Bone marrow (tissue), 2 donors: ENCODE data around the gene PCDHGA7.
"Not testable (repeated sequence)": the region's sequence is repeated elsewhere in the genome, so short reads cannot be mapped to it uniquely, and the experiment has no call there.

ENCODE experiments used
- DNase-seq, 2 donors: peaks; one replicate each; lab custom pipeline; 2025; lab: John Stamatoyannopoulos, UW

Gene PCDHGA7

DNA sequence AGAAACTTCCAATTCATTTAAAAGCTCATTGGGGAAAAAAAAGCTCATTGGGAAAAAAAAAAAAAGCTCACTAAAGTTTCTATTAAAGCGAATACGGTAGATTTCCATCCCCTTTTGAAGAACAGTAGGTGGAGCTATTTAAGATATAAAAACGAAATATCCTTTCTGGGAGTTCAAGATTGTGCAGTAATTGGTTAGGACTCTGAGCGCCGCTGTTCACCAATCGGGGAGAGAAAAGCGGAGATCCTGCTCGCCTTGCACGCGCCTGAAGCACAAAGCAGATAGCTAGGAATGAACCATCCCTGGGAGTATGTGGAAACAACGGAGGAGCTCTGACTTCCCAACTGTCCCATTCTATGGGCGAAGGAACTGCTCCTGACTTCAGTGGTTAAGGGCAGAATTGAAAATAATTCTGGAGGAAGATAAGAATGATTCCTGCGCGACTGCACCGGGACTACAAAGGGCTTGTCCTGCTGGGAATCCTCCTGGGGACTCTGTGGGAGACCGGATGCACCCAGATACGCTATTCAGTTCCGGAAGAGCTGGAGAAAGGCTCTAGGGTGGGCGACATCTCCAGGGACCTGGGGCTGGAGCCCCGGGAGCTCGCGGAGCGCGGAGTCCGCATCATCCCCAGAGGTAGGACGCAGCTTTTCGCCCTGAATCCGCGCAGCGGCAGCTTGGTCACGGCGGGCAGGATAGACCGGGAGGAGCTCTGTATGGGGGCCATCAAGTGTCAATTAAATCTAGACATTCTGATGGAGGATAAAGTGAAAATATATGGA is 48.0 kb downstream of the PCDHGA7 start, which contains the start of gene PCDHGA12:
Gene PCDHGA12 (plus strand): TSS at position 176 of the 782 bp plus-strand sequence. CDS start 253 bp downstream, at position 429.
- no peak for DNase-seq

DNA sequence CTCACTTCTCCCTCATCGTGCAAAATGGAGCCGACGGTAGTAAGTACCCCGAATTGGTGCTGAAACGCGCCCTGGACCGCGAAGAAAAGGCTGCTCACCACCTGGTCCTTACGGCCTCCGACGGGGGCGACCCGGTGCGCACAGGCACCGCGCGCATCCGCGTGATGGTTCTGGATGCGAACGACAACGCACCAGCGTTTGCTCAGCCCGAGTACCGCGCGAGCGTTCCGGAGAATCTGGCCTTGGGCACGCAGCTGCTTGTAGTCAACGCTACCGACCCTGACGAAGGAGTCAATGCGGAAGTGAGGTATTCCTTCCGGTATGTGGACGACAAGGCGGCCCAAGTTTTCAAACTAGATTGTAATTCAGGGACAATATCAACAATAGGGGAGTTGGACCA is 48.7 kb downstream of the PCDHGA7 start:
- DNase-seq = no peak

DNA sequence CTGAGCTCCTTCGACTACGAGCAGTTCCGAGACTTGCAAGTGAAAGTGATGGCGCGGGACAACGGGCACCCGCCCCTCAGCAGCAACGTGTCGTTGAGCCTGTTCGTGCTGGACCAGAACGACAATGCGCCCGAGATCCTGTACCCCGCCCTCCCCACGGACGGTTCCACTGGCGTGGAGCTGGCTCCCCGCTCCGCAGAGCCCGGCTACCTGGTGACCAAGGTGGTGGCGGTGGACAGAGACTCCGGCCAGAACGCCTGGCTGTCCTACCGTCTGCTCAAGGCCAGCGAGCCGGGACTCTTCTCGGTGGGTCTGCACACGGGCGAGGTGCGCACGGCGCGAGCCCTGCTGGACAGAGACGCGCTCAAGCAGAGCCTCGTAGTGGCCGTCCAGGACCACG is 49.8 kb downstream of the PCDHGA7 start:
- not testable (repeated sequence) for DNase-seq

DNA sequence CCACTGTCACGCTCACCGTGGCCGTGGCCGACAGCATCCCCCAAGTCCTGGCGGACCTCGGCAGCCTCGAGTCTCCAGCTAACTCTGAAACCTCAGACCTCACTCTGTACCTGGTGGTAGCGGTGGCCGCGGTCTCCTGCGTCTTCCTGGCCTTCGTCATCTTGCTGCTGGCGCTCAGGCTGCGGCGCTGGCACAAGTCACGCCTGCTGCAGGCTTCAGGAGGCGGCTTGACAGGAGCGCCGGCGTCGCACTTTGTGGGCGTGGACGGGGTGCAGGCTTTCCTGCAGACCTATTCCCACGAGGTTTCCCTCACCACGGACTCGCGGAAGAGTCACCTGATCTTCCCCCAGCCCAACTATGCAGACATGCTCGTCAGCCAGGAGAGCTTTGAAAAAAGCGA is 50.2 kb downstream of the PCDHGA7 start:
- DNase-seq = not testable (repeated sequence)

DNA sequence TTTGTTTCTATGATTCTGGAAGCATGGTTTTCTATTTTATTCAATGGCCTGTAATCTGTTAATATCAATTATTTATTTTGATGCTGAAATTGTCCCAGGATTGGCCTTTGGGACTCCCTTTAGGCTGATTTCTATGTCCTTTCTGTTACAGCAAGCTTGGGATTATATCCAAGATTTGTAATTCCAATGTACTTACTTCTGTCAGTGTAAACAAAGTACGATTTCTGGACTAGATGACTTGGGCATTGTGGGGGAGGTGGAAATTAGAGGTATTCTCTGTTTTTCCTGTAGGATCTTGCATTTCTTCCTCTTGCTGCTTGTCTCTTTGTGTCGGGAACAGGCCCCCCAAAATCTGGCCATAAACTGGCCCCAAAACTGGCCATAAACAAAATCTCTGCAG is 51.5 kb downstream of the PCDHGA7 start:
- DNase-seq = no peak
